ENCODE measurements around the gene PPP1R12A.
"Not testable (repeated sequence)": the region's sequence is repeated elsewhere in the genome, so short reads cannot be mapped to it uniquely, and the experiment has no call there.

PPP1R12A gene

GRCh38 chr12:79886917-79887519 is 47.9 kb downstream of the PPP1R12A start:
- DNase-seq: peak; percentile 46

- DNase-seq: peak; percentile 70
Measured at GRCh38 chr12:79885911-79886490, 48.9 kb downstream of the PPP1R12A start.

GRCh38 chr12:79884401-79885006 is 50.4 kb downstream of the PPP1R12A start:
- DNase-seq: no peak

DNA sequence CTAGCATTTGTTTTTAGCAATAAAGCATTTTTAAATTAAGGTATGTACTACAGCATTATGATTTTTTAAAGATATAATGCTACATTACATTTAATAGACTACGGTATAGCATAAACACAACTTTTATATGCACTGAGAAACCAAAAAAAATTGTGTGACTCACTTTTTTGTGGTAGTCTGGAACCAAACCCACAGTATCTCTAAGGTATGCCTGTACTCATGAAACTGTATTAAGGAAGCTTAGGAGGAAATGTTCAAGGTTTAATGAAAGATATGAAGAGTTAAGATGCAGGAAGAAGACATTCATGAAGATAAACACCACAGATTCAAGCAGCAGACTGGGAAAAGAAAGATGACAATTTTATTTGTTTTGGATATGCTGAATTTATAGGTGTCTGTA is 51.7 kb downstream of the PPP1R12A start:
- peak; percentile 24 for DNase-seq

GRCh38 chr12:79881351-79881750 is 53.5 kb downstream of the PPP1R12A start:
- no peak for DNase-seq

- not testable (repeated sequence) for DNase-seq
Measured at GRCh38 chr12:79878506-79878905, 56.4 kb downstream of the PPP1R12A start.

GRCh38 chr12:79877246-79877645 is 57.7 kb downstream of the PPP1R12A start:
- no peak for DNase-seq

- no peak for DNase-seq
Measured at GRCh38 chr12:79874665-79875064, 60.2 kb downstream of the PPP1R12A start.

DNA sequence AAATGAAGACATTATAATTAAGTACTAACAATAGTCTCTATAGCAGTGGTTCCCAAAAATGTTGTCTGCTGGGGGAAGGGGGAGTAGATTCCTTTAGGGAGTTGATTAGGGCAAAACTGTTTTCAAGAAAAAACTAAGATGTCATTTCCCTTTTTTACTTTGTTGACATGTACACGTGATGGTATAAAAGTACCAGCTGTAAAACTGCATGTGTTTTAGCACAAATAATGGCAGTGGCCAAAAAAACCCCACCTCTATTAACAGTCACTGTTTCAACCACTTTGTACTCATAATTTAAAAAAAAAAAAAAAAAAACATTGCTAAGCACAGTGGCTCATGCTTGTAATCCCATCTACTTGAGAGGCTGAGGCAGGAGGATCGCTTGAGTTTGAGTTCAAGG is 61.7 kb downstream of the PPP1R12A start:
- peak; percentile 15 for DNase-seq

- DNase-seq: peak; percentile 86
Measured at GRCh38 chr12:79871621-79872020, 63.3 kb downstream of the PPP1R12A start.

DNA sequence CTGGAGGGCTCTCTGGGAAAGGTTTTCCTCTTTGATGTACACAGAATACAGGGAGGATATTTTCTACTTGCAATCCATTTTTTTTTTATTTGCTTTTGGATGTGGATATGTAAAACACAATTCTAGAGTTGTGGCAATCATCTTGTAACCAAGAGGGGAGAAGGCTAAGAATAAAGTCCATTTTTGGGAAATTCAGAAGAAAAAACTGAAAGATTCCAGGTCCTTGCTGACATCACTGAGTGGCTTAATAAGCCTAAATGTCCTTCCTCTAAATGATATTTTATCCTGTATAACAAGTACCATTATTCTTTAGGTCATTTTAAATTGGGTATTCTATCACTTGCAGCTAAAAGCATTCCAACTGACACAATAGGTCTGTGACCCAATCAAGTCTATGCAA is 64.0 kb downstream of the PPP1R12A start:
- no peak for DNase-seq

DNA sequence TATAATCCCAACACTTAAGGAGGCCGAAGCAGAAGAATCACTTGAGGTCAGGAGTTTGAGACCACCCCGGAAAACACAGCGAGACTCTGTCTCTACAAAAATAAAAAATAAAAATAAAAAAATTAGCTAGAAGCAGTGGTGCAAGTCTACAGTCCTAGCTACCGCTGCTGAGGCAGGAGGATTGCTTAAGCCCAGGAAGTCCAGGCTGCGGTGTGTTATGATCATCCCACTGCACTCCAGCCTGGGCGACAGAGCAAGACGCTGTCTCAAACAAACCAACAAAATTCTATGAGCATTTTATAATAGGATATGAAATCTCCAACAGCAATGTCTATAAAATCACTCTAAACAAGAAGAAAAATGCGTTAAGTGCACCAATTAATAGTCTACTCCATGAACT is 75.3 kb downstream of the PPP1R12A start:
- peak; percentile 4 for DNase-seq

GRCh38 chr12:79858518-79858917 is 76.4 kb downstream of the PPP1R12A start:
- no peak for DNase-seq

- no peak for DNase-seq
Measured at GRCh38 chr12:79857675-79858074, 77.2 kb downstream of the PPP1R12A start.

GRCh38 chr12:79850610-79851299 is 84.1 kb downstream of the PPP1R12A start:
- DNase-seq: peak; percentile 42

- no peak for DNase-seq
Measured at GRCh38 chr12:79848339-79848738, 86.6 kb downstream of the PPP1R12A start.

DNA sequence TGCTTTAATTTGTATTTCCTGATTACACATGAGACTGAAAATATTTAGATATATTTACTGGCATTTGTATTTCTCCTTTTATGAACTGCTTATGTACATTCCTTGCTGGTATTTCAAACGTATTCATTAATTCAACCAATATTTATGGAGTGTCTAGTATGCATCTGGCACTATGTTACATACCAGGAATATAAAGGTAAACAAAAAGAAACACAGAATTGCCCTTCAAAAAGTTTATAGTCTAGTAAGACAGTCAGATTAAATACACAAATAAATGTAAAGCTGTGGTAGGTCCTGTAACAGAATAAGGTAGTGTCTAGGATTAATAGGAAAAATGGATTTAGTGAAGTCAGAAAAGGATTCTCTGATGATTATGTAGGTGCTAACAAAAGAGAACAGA is 87.5 kb downstream of the PPP1R12A start:
- DNase-seq: no peak

DNA sequence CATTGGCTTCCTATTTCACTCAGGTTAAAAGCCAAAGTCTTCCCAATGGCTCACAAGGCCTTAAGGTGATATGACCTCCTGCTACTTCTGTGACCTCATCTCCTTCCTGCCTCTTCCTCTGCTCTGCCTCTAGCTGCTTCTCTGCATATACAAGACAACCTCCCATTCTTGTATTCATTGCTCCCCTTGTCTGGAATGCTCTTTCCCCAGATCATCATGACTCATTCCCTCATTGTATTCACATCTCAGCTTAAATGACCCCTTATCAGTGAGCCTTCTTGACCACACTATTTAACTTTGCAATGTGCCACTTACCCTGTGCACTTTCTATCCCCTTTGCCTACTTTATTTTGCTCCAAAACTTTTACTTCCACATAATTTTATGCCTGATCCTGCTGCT is 90.2 kb downstream of the PPP1R12A start:
- DNase-seq: no peak

GRCh38 chr12:79843978-79844377 is 90.9 kb downstream of the PPP1R12A start:
- DNase-seq: no peak

DNA sequence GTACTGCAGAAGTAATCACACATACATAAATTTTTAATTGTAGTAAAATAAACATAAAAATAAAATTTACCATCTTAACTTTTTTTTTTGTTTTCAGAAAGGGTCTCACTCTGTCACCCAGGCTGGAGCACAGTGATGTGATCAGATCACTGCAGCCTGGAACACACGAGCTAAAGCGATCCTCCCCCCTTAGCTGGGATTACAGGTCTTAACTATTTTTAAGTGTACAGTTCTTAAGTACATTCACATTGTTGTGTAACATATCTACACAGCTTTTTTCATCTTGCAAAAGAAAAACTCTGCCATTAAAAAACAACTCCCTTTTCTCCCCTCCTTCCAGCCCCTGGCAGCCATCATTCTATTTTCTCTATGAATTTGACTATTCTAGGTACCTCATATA is 92.3 kb downstream of the PPP1R12A start:
- no peak for DNase-seq

GRCh38 chr12:79841878-79842265 is 93.0 kb downstream of the PPP1R12A start:
- no peak for DNase-seq

DNA sequence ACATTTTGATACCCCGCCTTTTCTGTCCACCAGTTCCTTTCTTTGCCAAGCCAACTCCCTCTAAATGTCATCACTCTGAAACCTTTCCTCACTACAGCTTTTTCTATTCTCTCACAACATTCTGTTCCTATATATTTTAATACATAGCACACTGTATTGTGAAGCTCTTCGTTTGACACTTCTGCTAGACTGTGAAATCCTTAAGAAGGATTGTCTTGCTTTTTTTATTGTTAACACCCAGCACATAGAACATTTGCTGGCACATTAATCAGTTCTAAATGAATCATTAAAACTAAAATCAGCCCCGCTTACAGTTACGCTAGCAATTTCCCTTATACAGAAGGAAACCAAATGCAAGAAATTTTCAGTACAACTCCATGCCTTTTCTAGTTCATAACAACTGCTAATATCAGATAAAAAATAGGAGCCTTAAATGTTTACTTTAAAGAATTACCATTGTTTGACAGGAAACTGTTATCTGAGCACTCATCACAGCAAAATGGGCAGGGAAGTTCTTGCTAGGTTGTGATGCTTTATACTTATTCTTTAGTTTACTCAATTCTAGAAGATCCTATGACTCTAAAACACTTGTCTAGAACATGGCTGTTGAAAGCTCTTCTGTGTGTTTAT is 93.5 kb downstream of the PPP1R12A start:
- no peak for DNase-seq

GRCh38 chr12:79838359-79838758 is 96.5 kb downstream of the PPP1R12A start:
- no peak for DNase-seq

DNA sequence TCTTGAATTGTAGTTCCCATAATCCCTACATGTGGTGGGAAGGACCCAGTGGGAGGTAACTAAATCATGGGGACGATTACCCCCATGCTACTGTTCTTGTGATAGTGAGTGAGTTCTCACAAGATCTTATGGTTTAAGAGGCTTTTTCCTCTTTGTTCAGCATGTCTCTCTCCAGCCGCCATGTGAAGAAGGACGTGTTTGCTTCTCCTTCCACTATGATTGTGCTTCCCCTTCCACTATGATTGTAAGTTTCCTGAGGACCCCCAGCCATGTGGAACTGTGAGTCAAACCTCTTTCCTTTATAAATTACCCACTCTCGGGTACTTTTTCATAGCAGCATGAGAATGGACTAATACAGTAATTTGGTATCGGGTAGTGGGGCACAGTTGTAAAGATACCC is 97.3 kb downstream of the PPP1R12A start:
- no peak for DNase-seq

Measured in MV-4-11 (cell line).